HEK293 (cell line): ENCODE measurements around the gene RTN4RL2.

ENCODE experiments used
- CTCF ChIA-PET: fragments of 350-600 bp; formaldehyde crosslinking; extraction: SDS; loops from one replicate; lab custom pipeline; 2021; ENCODE audit warnings: antibody characterized with exemption; lab: Yijun Ruan, JAX
- POLR2A ChIA-PET: fragments of 300-600 bp; formaldehyde crosslinking; extraction: SDS; loops from one replicate; lab custom pipeline; 2020; ENCODE audit warnings: antibody characterized with exemption, inconsistent platforms; lab: Yijun Ruan, JAX
- H3K27ac ChIP-seq: fragments of 200-500 bp; sonication (Bioruptor generic); 2 replicates; pipeline ENCODE4 v1.5.1; 2014; ENCODE audit warnings: low read depth, low read length, control low read depth, inconsistent platforms; ENCODE audit errors: extremely low read depth
- H3K36me3 ChIP-seq, 2 experiments: fragments of 200-500 bp in 1 of 2; sonication (Bioruptor generic) in 1 of 2; 1 replicate in 1 of 2; 2 replicates in 1 of 2; pipeline ENCODE4 v1.5.1; 2014 to 2017; ENCODE audit warnings: inconsistent platforms in 2 of 2, low read length in 2 of 2; ENCODE audit not compliant: control insufficient read depth in 2 of 2, insufficient read depth in 1 of 2
- H3K4me1 ChIP-seq: fragments of 200-500 bp; sonication (Bioruptor generic); 2 replicates; pipeline ENCODE4 v1.5.1; 2014; ENCODE audit warnings: mild to moderate bottlenecking, low read length, inconsistent platforms; ENCODE audit not compliant: control insufficient read depth, insufficient read depth
- H3K4me3 ChIP-seq: 2 replicates; pipeline ENCODE4 v1.5.1; 2011; ENCODE audit warnings: low read depth, mild to moderate bottlenecking, control low read depth, low read length, moderate library complexity
- H3K9me3 ChIP-seq: fragments of 200-500 bp; sonication (Bioruptor generic); 2 replicates; pipeline ENCODE4 v1.5.1; 2014; ENCODE audit warnings: low read depth, low read length, inconsistent platforms; ENCODE audit not compliant: control insufficient read depth, insufficient read depth
- GLIS1 ChIP-seq: fragments of 450-650 bp; formaldehyde crosslinking; IDR thresholded peaks from 2 replicates; pipeline ENCODE4 v1.5.1; 2016; ENCODE audit warnings: missing biosample characterization, missing genetic modification characterization
- GLIS2 ChIP-seq: fragments of 450-650 bp; formaldehyde crosslinking; IDR thresholded peaks from 2 replicates; pipeline ENCODE4 v1.5.1; 2016; ENCODE audit warnings: missing biosample characterization, missing genetic modification characterization
- KLF16 ChIP-seq: fragments of 450-650 bp; formaldehyde crosslinking; IDR thresholded peaks from 2 replicates; pipeline ENCODE4 v1.5.1; 2017; ENCODE audit warnings: missing biosample characterization, missing genetic modification characterization
- KLF7 ChIP-seq: fragments of 450-650 bp; formaldehyde crosslinking; IDR thresholded peaks from 2 replicates; pipeline ENCODE4 v1.5.1; 2016; ENCODE audit warnings: missing biosample characterization, missing genetic modification characterization, borderline replicate concordance
- KLF8 ChIP-seq: fragments of 450-650 bp; formaldehyde crosslinking; IDR thresholded peaks from 2 replicates; pipeline ENCODE4 v1.5.1; 2016; ENCODE audit warnings: missing biosample characterization, missing genetic modification characterization
- SCRT2 ChIP-seq: fragments of 450-650 bp; formaldehyde crosslinking; IDR thresholded peaks from 2 replicates; pipeline ENCODE4 v1.5.1; 2016; ENCODE audit warnings: missing biosample characterization, missing genetic modification characterization
- SP2 ChIP-seq: fragments of 450-650 bp; formaldehyde crosslinking; IDR thresholded peaks from 2 replicates; pipeline ENCODE4 v1.5.1; 2016; ENCODE audit warnings: missing biosample characterization, missing genetic modification characterization
- ZBTB26 ChIP-seq: fragments of 450-650 bp; formaldehyde crosslinking; optimal IDR thresholded peaks from 2 replicates; pipeline ENCODE3; 2016; ENCODE audit warnings: missing biosample characterization, mild to moderate bottlenecking, missing genetic modification characterization
- ZBTB8A ChIP-seq: fragments of 450-650 bp; formaldehyde crosslinking; IDR thresholded peaks from 2 replicates; pipeline ENCODE4 v1.5.1; 2016; ENCODE audit warnings: missing biosample characterization, missing genetic modification characterization
- ZNF23 ChIP-seq: fragments of 450-650 bp; formaldehyde crosslinking; IDR thresholded peaks from 2 replicates; pipeline ENCODE4 v1.5.1; 2016; ENCODE audit warnings: missing biosample characterization, missing genetic modification characterization, borderline replicate concordance
- ZNF274 ChIP-seq, 2 experiments: fragments of 200-500 bp in 1 of 2; fragments of 450-650 bp in 1 of 2; sonication (Bioruptor generic) in 1 of 2; formaldehyde crosslinking in 1 of 2; IDR thresholded peaks; 2 replicates each; pipeline versions ENCODE4 v1.5.1 to v1.6.1; 2014 to 2016; ENCODE audit warnings: borderline replicate concordance in 1 of 2, inconsistent platforms in 1 of 2, low read length in 1 of 2, missing biosample characterization in 1 of 2, missing genetic modification characterization in 1 of 2
- ZNF335 ChIP-seq: fragments of 450-650 bp; formaldehyde crosslinking; conservative IDR thresholded peaks from 2 replicates; pipeline ENCODE4 v1.5.1; 2016; ENCODE audit warnings: missing biosample characterization, missing genetic modification characterization
- ZNF341 ChIP-seq: fragments of 450-650 bp; formaldehyde crosslinking; IDR thresholded peaks from 2 replicates; pipeline ENCODE4; 2016; ENCODE audit warnings: low read depth, missing biosample characterization, missing genetic modification characterization
- ZNF391 ChIP-seq: fragments of 450-650 bp; formaldehyde crosslinking; IDR thresholded peaks from 2 replicates; pipeline ENCODE4 v1.5.1; 2016; ENCODE audit warnings: low read depth, missing biosample characterization, missing genetic modification characterization, borderline replicate concordance
- ZNF529 ChIP-seq: fragments of 450-650 bp; formaldehyde crosslinking; IDR thresholded peaks from 2 replicates; pipeline ENCODE4 v1.5.1; 2017; ENCODE audit warnings: missing genetic modification characterization, missing biosample characterization; ENCODE audit not compliant: insufficient replicate concordance
- ZNF544 ChIP-seq: fragments of 450-650 bp; formaldehyde crosslinking; IDR thresholded peaks from 2 replicates; pipeline ENCODE4 v1.5.0; 2017; ENCODE audit warnings: missing biosample characterization, missing genetic modification characterization
- ZNF548 ChIP-seq: fragments of 450-650 bp; formaldehyde crosslinking; IDR thresholded peaks from 2 replicates; pipeline ENCODE4 v1.5.1; 2016; ENCODE audit warnings: missing biosample characterization, missing genetic modification characterization
- ZNF610 ChIP-seq: fragments of 450-650 bp; formaldehyde crosslinking; IDR thresholded peaks from 2 replicates; pipeline ENCODE4 v1.5.1; 2016; ENCODE audit warnings: missing biosample characterization, missing genetic modification characterization, borderline replicate concordance
- ZNF701 ChIP-seq: fragments of 450-650 bp; formaldehyde crosslinking; IDR thresholded peaks from 2 replicates; pipeline ENCODE4 v1.5.1; 2016; ENCODE audit warnings: missing biosample characterization, missing genetic modification characterization
- ZNF830 ChIP-seq: fragments of 450-650 bp; IDR thresholded peaks from 2 replicates; pipeline ENCODE4 v1.5.0; 2018; ENCODE audit warnings: missing biosample characterization, missing genetic modification characterization, low read depth, mild to moderate bottlenecking, moderate library complexity
- ZNF843 ChIP-seq: fragments of 450-650 bp; formaldehyde crosslinking; IDR thresholded peaks from 2 replicates; pipeline ENCODE4 v1.5.1; 2016; ENCODE audit warnings: missing biosample characterization, missing genetic modification characterization
- ZSCAN4 ChIP-seq: fragments of 450-650 bp; formaldehyde crosslinking; IDR thresholded peaks from 2 replicates; pipeline ENCODE4 v1.5.1; 2017; ENCODE audit warnings: missing biosample characterization, missing genetic modification characterization
- TF ChIP-seq, protein P1 (sequence below): sonication (generic); formaldehyde crosslinking; IDR thresholded peaks from 2 replicates; pipeline ENCODE4 v1.8.1; 2022; ENCODE audit warnings: mild to moderate bottlenecking, moderate library complexity, missing genetic modification reagents
- TF ChIP-seq, protein P2 (sequence below): fragments of 450-650 bp; formaldehyde crosslinking; IDR thresholded peaks from 2 replicates; pipeline ENCODE4 v1.5.1; 2016; ENCODE audit warnings: missing biosample characterization, missing genetic modification characterization
- TF ChIP-seq, protein P3 (sequence below): fragments of 450-650 bp; formaldehyde crosslinking; IDR thresholded peaks from 2 replicates; pipeline ENCODE4 v1.5.1; 2017; ENCODE audit warnings: missing biosample characterization, missing genetic modification characterization

Gene RTN4RL2

DNA sequence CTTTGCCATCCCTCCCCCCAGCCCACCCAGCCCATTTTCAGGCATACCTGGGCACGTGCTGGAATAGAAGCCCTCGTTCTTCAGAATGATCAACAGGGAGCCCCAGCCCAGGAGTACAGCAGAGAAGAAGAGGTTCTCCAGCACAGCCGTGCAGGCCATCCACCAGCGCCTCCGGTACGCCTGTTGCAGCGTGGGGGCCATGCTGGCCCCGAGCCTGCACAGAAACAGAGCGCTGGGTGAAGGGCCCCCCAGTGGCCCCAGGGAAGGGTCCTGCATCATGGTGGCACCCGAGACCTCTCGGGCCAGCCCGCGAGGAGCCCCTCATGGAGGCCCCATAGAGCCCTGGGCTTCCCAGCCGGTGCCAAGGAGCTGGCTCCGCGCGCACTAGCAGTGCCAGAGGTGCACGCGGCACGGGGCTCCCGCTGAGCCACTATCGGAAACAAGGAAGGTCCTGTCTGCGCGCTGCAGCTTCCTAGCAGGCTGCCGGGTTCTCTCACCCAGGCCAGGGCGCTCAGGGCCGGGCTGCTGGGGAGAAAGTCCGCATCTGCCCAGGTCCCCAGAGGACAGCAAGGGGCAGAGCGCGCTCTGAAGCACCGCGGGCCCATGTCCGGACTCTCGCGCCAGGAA lies 53.7 kb downstream of the RTN4RL2 start:
- H3K4me3 ChIP-seq, result peak overlapping the region; percentile 59
- ChIA-PET POLR2A (interaction anchor here (1.2 to 2.7 kb wide), 5 partner anchors 10 to 30 kb away, joined by 3 to 15 read pairs (median 4); no protein-coding TSS in a partner anchor), CTCF (interaction anchor here (0.5 to 6.7 kb wide), 6 partner anchors 13 to 673 kb away, joined by 3 to 71 read pairs (median 4); no protein-coding TSS in a partner anchor)
- H3K36me3 ChIP-seq, result no peaks in the 10 kb centered on the region
- no peaks in the 10 kb centered on the region for H3K4me1 ChIP-seq
- H3K27ac ChIP-seq, result no peak overlapping the region
- no peaks in the 10 kb centered on the region for H3K9me3 ChIP-seq
- TF ChIP-seq GLIS2, result no peak
- TF ChIP-seq SCRT2, result peak; percentile 84

DNA sequence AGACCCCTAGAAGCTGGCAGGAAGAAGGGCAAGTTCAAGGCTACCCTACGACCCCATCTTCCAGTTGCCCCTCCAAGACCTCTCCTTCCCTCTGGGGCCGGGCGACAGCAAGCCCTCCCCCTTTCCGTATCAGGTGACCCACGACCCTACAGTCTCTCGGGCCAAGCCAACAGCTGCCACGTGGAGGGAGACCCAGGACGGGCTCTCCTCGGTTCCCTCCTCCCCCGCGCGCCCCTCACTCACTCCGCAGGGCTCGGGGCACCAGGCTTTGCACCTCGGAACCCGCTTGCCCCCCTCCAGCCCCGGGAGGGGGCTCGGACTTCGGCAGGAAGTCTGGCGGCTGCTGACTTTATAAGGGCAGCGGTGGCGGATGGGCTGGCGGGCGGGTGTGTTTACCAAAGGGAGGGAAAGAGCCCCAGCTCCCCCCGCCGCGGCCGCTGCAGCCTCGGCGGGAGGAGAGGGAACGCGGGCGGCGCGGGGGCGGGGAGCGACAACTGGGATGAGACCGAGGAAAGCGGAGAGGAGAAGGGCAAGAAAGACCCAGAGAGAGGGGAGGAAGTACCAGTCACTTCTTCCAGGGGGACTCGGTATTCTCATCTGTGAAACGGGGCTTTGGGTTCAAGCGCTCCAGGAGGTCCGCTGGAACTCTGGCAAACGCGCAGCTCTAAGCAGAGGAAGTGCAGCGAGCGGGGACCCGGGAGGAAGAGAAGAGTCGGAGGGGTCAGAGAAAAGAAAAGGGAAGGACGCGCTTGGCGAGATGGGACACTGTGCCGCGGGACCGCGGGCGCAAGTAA lies 54.4 kb downstream of the RTN4RL2 start:
- Histone ChIP-seq H3K9me3 (no peaks in the 10 kb centered on the region), H3K4me1 (no peaks in the 10 kb centered on the region), H3K27ac (peak overlapping the region; percentile 11; the same call in 1 of the 2 replicates), H3K4me3 (peak overlapping the region; percentile 59), H3K36me3 (no peaks in the 10 kb centered on the region)
- POLR2A ChIA-PET, result interaction anchor here (1.0 to 2.7 kb wide), 5 partner anchors 10 to 29 kb away, joined by 3 to 15 read pairs (median 4); no protein-coding TSS in a partner anchor
- CTCF ChIA-PET, result interaction anchor here (0.5 to 6.7 kb wide), 9 partner anchors 13 to 1053 kb away, joined by 3 to 71 read pairs (median 4); no protein-coding TSS in a partner anchor
- TF ChIP-seq, protein P1, sequence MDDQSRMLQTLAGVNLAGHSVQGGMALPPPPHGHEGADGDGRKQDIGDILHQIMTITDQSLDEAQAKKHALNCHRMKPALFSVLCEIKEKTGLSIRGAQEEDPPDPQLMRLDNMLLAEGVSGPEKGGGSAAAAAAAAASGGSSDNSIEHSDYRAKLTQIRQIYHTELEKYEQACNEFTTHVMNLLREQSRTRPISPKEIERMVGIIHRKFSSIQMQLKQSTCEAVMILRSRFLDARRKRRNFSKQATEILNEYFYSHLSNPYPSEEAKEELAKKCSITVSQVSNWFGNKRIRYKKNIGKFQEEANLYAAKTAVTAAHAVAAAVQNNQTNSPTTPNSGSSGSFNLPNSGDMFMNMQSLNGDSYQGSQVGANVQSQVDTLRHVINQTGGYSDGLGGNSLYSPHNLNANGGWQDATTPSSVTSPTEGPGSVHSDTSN (CRISPR knock-in tag), result 0 out of 2 replicates have a peak, but pooled peaks have one; percentile 21
- TF ChIP-seq ZNF830 (no peak), ZNF23 (tag by site-specific recombination) (no peak), KLF7 (tag by site-specific recombination) (no peak), KLF8 (tag by site-specific recombination) (peak; percentile 11; the same call in 1 of the 2 replicates), ZBTB8A (tag by site-specific recombination) (peak; percentile 37), ZNF529 (tag by site-specific recombination) (no peak), ZNF274 (IDR thresholded peaks at IDR 0.05; ENCODE audit: low read length) (no peak), ZNF274 (tag by site-specific recombination; IDR thresholded peaks at IDR 0.05; ENCODE audit: borderline replicate concordance) (no peak), ZSCAN4 (no peak), GLIS1 (peak; percentile 66), SP2 (peak; percentile 44), ZNF341 (peak; percentile 96), ZNF610 (tag by site-specific recombination) (no peak), KLF16 (tag by site-specific recombination) (0 out of 2 replicates have a peak, but pooled peaks have one; percentile 3), ZNF843 (tag by site-specific recombination) (no peak), ZNF701 (tag by site-specific recombination) (no peak), ZNF335 (tag by site-specific recombination) (no peak), ZNF391 (tag by site-specific recombination) (0 out of 2 replicates have a peak, but pooled peaks have one; percentile 11), ZBTB26 (tag by site-specific recombination) (no peak), ZNF544 (tag by site-specific recombination) (no peak), ZNF548 (no peak)
- TF ChIP-seq, protein P2, sequence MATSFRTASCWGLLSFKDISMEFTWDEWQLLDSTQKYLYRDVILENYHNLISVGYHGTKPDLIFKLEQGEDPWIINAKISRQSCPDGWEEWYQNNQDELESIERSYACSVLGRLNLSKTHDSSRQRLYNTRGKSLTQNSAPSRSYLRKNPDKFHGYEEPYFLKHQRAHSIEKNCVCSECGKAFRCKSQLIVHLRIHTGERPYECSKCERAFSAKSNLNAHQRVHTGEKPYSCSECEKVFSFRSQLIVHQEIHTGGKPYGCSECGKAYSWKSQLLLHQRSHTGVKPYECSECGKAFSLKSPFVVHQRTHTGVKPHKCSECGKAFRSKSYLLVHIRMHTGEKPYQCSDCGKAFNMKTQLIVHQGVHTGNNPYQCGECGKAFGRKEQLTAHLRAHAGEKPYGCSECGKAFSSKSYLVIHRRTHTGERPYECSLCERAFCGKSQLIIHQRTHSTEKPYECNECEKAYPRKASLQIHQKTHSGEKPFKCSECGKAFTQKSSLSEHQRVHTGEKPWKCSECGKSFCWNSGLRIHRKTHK (tag by site-specific recombination), result no peak
- TF ChIP-seq, protein P3, sequence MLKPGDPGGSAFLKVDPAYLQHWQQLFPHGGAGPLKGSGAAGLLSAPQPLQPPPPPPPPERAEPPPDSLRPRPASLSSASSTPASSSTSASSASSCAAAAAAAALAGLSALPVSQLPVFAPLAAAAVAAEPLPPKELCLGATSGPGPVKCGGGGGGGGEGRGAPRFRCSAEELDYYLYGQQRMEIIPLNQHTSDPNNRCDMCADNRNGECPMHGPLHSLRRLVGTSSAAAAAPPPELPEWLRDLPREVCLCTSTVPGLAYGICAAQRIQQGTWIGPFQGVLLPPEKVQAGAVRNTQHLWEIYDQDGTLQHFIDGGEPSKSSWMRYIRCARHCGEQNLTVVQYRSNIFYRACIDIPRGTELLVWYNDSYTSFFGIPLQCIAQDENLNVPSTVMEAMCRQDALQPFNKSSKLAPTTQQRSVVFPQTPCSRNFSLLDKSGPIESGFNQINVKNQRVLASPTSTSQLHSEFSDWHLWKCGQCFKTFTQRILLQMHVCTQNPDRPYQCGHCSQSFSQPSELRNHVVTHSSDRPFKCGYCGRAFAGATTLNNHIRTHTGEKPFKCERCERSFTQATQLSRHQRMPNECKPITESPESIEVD (tag by site-specific recombination), result no peak
